SH-SY5Y (cell line): ENCODE measurements around the gene CTNNBIP1.

ENCODE experiments used
- GATA2 ChIP-seq: IDR thresholded peaks from 2 replicates; pipeline ENCODE4 v1.6.1; 2011; ENCODE audit warnings: mild to moderate bottlenecking, low read depth, low read length
- GATA3 ChIP-seq: IDR thresholded peaks from 2 replicates; pipeline ENCODE4 v1.6.1; 2011; ENCODE audit warnings: low read depth, mild to moderate bottlenecking, low read length, moderate library complexity

Gene CTNNBIP1

DNA sequence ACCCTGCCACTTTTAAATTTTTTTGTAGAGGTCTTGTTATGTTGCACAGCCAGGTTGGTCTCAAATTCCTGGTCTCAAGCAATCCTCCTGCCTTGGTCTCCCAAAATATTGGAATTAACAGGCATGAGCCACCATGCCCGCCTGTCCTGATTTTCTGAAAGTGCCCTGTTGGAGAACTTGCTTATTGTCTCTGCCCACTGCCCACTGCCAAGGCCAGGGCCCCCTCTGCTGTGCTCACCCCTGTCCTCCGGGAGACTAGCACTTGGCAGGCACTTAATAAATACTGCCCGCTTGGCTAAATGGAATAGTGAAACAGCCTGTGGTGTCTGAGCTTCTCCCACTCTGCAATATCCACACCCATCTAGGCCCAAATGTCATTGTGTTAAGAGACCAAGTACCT, 35.7 kb downstream of the CTNNBIP1 start:
- TF ChIP-seq GATA3 = no peak
- no peak for TF ChIP-seq GATA2

DNA sequence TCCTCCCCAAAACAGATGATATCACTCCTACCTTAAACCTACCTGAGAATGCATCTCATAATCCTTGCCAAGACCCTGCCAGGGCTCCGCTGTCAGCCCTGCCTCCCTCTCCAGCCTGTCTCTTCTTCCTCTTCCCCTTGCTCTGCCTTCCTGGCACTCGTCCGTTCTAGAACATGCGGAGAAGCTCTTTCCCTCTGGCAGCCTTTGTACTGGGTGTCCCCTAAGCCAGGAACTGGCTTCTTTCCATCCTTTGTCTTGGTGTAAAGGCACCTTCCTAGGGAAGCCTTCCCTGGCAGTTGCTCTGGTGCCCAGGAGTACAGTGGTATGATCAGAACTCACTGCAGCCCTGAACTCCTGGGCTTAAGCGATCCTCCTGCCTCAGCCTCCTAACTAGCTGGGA, 36.1 kb downstream of the CTNNBIP1 start:
- TF ChIP-seq GATA2 (no peak), GATA3 (no peak)

DNA sequence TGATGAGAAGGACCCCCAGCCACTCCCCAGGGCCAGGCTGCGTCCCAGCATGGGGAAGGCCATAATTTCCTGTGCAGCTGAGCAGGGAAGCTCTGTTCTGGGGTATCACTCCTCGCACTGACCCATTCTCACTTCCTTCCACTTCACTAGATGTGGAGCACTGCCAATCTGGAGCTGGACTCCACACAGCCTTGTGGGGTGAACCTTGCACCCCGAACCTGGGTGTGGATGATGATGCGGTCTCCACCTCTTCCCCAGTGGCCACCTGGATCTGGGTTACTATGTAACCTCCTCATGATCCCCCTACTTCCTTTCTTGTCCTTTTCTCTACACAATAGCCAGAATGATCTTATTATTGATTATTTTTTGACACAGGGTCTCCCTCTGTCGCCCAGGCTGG, 36.7 kb downstream of the CTNNBIP1 start:
- no peak for TF ChIP-seq GATA3
- no peak for TF ChIP-seq GATA2

DNA sequence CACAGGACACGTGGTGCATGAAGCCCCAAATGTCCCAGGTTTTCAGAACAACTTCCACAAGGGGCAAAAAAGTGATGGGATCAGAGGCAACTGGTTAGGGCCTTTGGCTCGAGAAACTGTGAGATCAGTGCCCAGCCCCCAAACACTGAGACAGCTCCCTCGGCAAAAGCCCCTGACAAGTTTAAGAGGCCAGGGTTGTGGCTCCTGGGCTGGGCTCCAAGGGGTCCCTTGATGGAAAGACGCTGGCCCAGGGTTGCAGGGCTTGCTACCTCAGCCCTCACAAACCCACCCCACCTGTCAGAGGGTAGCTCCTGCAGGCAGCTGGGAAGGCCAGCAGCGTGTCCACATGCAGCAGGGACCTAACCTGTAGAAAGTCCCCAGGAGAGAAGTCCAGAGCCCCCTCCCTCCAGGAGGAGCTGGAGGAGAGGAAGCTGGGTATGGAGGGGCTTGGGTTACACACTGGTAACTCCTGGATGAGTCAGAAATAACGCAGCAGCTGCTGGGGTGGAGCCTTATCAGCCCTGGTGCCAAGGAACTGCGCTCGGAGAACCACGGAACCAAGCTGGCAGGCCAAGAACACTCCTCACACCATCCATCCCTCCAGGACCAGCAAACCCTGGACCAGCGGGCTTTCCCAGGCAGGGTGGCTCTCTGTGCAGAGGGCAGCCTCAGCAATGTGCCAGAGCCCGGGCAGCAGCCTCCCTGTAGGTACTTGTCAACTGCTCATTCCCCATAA, 37.5 kb downstream of the CTNNBIP1 start:
- no peak for TF ChIP-seq GATA2

DNA sequence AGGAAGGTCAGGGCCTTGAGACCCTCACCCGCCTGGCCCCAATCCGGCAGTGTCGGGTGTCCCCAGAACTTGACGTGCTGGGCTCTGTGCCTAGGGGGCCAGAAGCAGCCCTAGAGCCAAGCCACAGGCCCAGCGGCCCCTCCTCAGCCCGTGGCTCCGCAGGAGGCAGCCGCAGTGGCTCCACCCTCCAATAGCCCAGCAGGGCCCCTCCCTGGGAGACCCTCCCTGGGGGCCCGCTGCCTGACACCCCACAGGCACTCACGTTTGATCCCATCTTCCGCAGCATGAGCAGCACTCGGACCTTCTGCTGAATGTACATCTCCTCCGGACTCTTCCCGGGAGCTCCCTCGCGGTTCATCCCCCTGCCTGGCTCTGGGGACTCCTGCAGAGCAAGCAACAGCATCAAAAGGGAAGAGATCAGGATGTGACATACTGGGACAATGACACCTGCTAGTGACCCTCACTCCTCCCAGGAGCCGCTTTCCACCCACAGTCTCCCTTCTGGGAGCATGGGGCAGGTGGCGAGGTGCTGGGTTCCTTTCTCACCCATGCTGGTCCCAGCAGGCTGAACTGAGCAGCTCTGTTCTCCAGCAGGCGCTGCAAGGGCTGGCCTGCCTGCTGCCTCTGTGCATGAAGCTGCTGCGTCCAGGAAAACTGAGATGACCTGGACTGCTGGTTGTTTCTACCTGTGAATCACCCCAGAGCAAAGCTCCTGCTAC, 38.2 kb downstream of the CTNNBIP1 start:
- TF ChIP-seq GATA2 (no peak), GATA3 (no peak)

DNA sequence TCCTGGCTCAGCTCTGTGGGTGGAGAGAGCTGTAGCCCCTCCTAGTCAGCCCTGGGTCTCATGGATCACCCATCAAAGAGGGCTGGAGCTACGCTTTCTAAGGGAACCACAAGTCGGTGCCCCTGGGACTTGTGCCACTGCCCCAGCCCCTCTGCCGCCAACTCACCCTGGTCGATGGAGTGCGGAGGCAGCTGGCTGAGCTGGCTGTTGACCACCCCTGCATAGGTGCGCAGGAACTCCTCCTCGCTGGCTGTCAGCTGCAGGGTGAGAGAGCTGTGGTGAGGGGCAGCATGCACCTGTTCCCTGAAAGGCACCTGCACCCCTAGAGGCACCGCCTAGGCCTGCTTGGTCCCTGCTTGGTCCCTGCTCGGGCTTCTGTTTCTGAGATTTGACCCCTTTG, 39.0 kb downstream of the CTNNBIP1 start:
- no peak for TF ChIP-seq GATA2
- no peak for TF ChIP-seq GATA3

DNA sequence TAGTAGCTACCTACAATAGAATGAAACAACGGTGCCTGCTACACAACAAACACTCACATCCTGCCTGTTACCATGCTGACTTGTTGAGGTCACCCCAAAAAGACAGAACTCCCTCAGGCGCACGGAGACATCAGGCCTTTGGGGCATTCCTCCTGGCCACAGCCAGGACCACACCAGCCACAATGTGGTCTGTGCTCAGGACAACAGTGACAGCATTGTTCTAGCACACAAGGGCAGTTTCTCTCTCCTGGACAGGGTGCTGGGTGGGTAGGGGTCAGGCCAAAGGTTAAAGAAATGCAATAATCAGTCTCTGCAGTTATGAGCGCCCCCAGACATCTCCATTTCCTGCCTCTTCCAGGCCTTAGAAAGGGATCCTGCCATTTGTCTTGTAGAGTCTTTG, 39.5 kb downstream of the CTNNBIP1 start:
- TF ChIP-seq GATA2 = no peak
- TF ChIP-seq GATA3 = no peak

DNA sequence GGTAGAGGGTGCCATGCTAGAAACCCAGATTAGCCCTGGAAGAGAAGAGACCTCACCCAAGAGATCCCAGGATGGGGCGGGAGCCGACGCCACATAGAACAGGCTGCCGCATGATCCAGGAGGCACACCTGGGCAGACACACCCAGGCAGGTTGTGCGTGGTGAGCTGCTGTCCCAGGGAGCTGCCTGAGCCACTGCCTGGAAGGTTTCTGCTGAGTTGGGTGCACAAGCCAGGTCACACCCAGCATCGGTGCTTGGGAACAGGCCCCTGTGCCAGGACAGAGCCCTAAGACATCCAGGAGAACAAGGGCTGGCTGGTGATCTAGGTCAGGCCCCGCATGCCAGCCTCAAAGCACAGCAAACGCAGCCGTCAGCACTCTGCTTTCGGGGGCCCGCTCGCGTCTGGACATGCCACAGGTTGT, 40.2 kb downstream of the CTNNBIP1 start:
- TF ChIP-seq GATA3 (no peak), GATA2 (no peak)

DNA sequence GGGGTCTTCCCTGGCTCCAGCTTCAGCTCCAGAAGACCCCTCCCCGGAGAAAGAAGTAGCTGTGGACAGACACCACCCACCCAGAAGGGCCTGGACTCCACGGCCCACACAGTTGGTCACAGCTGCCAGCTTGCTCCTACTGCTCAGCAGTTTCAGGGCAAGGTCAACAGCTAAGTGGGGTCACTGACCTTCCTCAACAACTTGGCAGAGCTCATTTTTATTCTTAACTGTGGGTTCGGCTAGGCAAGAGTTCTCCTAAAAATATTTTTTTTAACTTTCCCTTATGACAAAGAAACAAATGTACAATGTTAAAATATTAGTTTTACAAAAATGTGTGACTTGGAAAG, 41.9 kb downstream of the CTNNBIP1 start:
- no peak for TF ChIP-seq GATA3
- no peak for TF ChIP-seq GATA2

DNA sequence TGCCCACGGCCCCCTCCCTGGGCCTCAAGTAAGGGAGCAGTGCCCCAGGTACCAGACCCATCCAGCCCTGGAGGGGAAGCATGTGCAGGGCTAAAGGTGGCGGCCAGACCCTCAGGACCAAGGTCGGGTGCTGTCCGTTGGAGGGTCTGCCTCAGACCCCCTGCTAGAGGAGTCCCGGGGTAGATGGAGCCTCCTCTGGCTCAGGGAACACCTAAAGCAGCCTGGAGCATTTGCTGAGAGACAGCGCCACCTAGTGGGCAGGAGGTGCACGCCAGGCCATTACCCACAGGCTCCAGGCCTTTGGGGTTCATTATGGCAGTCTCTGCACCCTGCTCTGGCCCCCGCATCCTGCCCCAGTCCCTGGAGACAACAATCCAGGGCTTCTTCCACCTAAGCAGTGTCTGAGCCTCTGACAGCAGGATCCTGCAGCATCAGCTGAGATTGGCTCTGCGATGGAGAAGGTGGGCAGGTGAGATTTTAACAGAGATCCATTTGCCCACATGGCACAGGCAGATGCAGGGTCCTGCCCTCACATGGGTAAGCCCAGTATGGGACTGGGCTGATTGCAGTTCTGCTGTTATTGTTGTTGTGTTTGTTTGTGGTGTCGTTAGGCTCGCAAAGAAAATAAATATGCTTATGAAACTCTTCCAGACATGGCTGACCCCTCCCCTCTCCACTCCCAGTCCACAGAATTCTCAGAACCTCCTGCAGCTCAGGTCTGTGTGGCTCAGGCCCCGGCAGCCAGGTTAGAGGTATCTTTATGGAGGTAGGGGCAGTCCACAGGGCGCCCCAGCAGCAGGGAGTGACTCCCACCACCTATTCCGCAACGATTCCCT, 42.4 kb downstream of the CTNNBIP1 start:
- TF ChIP-seq GATA3 (no peak), GATA2 (no peak)

DNA sequence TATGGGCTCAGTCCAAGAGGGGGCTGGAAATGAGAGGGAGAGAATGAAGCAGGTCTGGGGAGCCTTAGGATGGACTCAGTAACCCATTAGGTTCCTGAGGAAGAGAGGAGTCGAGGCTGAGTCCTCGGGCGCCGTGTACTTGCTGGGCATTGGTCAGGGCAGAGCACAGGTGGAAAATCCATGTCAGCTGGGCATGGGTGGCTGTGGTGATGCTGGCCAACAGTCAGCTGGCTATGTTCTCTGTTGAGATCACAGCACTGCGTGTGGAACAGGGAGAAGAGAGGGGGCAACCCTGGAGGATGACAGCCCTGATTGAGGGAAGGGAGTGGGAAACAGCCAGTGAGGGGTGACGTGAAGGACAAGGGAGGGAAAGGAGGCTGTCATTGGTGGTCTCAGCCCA, 43.2 kb downstream of the CTNNBIP1 start:
- TF ChIP-seq GATA3 = no peak
- no peak for TF ChIP-seq GATA2

DNA sequence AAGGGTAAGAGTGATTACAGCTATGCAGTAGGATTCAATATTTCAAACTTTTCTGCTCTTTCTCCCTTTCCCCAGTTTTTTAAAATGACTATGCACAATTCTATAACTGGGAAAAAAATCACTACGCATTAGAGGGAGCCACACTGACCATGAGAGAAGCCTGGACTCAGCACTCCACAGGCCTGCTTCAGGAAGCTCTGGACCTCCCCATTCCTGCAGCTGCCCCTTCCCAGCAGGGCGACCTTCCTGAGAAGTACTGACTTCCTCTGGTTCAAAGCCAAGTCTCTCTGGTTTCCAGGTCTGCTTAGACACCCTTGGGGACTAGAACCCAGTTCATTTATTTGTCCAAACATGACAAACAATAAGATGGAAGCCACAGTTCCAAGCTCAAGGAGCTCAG, 44.3 kb downstream of the CTNNBIP1 start:
- TF ChIP-seq GATA3 (no peak), GATA2 (no peak)

DNA sequence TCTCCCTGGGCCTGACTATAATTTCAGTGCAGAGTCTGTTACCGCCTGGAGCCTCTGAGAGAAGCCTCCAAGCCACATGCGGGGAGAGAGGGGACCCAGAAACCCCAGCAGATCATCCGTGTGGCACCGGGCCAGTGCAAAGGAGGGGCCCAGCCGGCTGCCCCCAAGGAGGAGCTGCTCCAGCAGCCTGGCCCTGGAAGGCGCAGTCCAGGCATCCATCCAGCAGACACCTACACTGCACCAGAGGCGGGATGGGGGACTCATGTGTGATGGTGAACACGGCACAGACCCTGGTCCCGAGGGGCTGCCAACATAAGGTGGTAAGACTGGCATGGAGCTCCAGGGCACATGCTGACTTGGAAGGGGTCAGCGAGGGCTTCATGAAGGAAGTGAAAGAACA, 46.7 kb downstream of the CTNNBIP1 start:
- TF ChIP-seq GATA2 = no peak

DNA sequence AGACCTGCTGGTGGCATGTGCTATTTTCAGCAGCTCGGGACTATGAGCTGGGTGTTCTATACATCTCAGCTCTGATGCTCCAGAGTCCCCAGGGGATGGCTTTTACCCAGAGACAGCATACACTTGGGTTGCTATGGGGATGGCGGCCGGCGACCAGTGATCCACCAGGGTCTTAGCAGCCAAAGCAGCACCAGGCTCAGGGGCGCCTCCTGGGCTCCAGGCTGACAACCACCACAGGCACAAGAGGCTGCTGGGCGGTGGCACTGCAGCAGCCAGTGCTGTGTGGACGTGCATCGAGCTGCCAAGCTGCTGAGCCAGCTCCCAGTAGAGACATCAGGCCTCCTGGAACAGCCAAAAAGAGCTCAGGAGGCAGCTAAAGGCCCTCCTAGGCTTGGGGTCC, 48.7 kb downstream of the CTNNBIP1 start:
- TF ChIP-seq GATA3 (no peak), GATA2 (no peak)

DNA sequence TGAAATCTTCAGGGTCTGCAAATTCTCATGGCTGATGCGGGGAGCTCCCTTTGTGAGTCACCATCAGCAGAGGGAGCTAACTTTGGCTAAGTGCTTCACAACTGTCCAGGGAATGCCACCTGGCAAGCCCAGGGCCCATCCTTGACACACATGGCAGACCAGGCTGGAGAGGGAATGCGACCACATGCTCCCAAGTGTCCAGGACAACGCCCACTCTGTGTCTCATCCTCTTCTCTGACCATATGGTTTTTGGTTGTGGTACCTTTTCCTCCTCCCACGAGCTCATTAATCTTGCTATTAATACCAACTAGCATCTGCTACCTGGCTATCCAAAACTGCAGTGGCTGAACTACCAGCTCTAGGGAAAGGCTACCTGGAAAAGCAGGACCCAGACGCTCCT, 49.2 kb downstream of the CTNNBIP1 start:
- TF ChIP-seq GATA2 (no peak), GATA3 (no peak)
